DOHH2 (cell line): Measurements from ENCODE around the gene SLC9B2.

Source experiments
- CTCF ChIP-seq: fragments of 200-600 bp; sonication (generic); IDR thresholded peaks from one replicate; pipeline ENCODE4 v1.5.1; 2014; ENCODE audit warnings: antibody characterized with exemption, mild to moderate bottlenecking, low read depth, low read length; ENCODE audit not compliant: poor library complexity, severe bottlenecking
- EZH2phosphoT487 ChIP-seq: fragments of 200-600 bp; sonication (generic); IDR thresholded peaks from 2 replicates; pipeline ENCODE4 v1.6.1; 2017; ENCODE audit warnings: borderline replicate concordance, mild to moderate bottlenecking, antibody characterized with exemption, low read length, moderate library complexity, mixed read lengths

- TF ChIP-seq CTCF (no peak), EZH2phosphoT487 (no peak)
These were observed 15.7 kb upstream of the SLC9B2 start for GRCh38 chr4:103092245-103092644.
